Activated CD4-positive, alpha-beta T cell treated with anti-CD3 and anti-CD28 coated beads for 4 hours (primary cell): ENCODE results near the gene SMAP1.

Source experiments
- DNase-seq, 2 donors: peaks; one replicate each; pipeline ENCODE4 v3.0.0-alpha.2; 2020

SMAP1 gene

GRCh38 chr6:70903665-70904452 lies 236.2 kb downstream of the SMAP1 start:
- no peak for DNase-seq

GRCh38 chr6:70905742-70906141 lies 238.1 kb downstream of the SMAP1 start:
- no peak for DNase-seq
